Stimulated activated CD4-positive, alpha-beta T cell treated with anti-CD3 and anti-CD28 coated beads, TNF-alpha, amount 100 ng/mL, for 24 hours (primary cell): ENCODE results near the gene SHC4.
"Not testable (repeated sequence)": the region's sequence is repeated elsewhere in the genome, so short reads cannot be mapped to it uniquely, and the experiment has no call there.

Source experiments
- DNase-seq, 3 experiments: peaks; one replicate each; pipeline ENCODE4 v3.0.0-alpha.2; 2020; ENCODE audit warnings: low read depth in 3 of 3

The SHC4 gene, protein sequence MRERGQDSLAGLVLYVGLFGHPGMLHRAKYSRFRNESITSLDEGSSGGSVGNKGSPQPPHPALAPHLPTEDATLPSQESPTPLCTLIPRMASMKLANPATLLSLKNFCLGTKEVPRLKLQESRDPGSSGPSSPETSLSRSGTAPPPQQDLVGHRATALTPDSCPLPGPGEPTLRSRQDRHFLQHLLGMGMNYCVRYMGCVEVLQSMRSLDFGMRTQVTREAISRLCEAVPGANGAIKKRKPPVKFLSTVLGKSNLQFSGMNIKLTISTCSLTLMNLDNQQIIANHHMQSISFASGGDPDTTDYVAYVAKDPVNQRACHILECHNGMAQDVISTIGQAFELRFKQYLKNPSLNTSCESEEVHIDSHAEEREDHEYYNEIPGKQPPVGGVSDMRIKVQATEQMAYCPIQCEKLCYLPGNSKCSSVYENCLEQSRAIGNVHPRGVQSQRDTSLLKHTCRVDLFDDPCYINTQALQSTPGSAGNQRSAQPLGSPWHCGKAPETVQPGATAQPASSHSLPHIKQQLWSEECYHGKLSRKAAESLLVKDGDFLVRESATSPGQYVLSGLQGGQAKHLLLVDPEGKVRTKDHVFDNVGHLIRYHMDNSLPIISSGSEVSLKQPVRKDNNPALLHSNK

DNA sequence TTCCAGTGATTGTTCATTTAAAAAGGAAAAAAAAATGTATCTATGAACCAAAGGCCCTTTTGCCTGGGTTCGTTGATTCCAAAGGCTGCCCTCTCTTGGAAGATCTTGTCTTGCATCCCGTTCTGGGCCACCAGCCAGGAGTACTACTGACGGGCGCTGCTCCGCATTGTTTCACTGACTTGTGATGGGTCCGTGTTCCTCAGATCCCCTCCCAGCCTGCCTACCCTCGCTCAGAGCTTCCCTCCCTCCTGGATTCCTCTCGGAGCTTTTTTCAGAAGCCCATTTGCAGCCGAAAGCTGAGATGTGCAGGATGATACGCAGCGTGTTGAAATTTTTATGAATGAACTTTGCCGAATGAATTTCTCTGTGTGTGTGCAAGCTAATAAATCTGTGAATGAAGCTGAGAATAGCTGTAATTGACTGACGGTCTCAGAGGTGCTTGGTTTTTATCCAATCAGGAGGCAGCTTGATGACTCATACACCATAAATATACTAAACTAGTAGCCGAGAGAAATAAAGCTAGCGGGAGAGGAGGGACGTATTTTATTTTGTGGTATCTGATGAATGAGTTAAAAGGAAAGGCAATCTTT lies at the start of gene SHC4:
TSS of gene SHC4 (minus strand) at position 396 of the 590 bp plus-strand sequence. CDS start 904 bp downstream, outside the sequence.
- DNase-seq: peak in 1 of 3 experiments; percentile 10

DNA sequence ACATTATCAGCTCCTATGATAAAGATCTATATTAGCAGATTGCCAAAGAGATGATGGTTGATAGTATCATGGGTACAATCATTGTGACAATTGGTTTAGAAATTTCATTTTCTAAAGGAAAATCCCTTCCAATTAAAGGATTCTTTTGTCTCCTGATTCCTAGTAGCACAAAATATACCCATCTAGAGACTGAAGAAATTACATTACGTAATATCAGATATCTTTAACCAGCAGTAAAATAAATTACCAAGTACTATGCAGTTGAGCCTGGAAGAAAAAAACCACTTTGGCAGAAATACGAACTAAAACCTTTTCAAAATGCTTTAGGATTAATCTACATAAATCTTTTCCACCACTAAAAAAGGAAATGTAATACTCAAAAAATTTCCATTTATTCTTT lies 35.6 kb upstream of the SHC4 start:
- no peak for DNase-seq

DNA sequence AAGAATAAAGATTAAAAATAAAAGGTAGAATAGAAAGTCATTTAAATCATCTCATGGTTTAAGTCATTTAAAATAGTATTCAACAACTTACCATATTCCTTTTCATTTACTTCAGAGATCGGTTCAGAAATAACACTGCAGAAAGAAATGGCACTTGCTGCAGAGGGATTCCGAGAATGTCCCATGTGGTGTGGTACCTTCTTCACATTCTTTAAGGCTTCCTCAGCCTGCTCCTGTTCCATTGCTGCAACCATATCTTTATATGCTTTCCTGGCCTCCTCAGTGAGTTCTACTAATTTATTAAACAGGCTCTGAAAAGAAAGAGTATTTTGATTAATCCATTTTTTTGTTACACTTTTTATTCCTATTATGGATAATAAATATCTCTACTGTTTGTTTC lies 32.6 kb upstream of the SHC4 start:
- DNase-seq: no peak

DNA sequence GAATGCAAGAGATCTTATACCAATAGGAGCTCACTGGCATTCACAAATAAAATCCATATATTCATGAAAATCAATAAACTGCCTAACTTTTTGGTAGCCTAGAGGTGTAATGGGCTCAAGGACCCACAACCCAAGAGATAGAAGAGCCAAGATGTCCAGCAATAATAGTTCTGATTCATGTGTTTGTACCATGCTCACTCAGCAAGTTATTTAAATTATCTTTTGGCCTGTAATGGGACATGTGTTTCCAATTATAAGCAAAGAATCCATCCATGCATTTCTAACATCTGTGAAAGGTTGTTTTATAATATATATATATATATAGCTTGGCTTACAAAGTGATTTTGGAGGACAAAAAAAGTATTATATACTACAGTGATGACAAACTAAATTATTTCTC lies 29.7 kb upstream of the SHC4 start:
- DNase-seq: no peak

DNA sequence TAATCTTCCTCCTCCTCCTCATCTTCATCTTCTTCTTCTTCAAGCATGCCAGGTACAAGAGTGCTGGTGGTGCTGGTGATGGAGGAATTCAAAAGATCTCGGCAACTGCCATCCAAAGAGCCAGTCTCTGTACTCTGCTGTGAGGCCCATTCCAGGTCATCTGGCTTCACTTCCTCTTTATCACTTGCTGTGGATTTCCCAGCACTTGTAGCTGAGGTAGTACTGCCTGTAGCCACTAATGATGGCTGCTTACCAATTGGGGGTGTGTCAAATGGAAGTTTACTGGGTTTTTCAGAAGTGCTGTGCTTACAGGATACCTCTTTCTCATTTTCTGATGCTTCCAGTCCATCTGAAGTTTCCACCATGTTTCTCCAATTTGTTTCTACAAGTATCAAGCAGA lies 28.8 kb upstream of the SHC4 start:
- no peak for DNase-seq

- DNase-seq: no peak
Measured at GRCh38 chr15:48992096-48992495, 28.4 kb upstream of the SHC4 start.

DNA sequence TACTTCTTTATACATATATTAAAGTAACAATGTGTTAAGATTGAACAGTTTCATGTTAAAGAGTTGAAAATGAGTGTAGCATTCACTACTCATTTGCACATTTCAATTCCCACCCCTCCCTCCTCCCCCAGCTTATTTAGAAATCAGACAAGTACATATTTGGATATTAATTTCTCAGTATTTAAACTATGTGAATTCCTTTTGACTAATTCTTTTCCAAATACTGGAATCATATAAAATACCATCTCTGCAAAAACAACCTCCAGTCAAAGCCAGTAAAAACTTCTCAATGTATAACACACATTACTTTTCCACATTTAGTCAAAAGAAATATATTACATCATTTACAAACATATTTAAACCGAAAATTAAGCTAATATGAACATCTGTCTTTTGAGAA lies 25.5 kb upstream of the SHC4 start:
- no peak for DNase-seq

GRCh38 chr15:48987142-48987541 lies 23.4 kb upstream of the SHC4 start:
- DNase-seq: no peak

DNA sequence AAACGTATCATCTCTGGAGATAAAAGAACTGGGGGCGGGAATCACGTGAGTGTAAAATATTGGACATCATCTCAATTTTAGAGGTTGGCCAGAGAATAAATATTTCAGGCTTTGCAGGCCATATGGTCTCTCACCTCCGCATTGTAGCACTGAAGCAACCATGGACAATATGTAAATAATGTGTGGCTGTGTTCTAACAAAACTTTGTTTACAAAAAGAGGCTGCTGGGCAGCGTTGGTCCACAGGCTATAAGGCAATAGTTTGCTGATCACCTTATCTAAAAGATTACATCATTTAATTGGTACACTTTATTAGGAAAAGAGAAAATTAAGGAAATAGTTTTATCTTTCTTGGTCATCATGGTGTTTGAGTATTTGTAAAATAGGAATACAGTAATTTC lies 22.5 kb upstream of the SHC4 start:
- DNase-seq: no peak

GRCh38 chr15:48985516-48985915 lies 21.8 kb upstream of the SHC4 start:
- no peak for DNase-seq

DNA sequence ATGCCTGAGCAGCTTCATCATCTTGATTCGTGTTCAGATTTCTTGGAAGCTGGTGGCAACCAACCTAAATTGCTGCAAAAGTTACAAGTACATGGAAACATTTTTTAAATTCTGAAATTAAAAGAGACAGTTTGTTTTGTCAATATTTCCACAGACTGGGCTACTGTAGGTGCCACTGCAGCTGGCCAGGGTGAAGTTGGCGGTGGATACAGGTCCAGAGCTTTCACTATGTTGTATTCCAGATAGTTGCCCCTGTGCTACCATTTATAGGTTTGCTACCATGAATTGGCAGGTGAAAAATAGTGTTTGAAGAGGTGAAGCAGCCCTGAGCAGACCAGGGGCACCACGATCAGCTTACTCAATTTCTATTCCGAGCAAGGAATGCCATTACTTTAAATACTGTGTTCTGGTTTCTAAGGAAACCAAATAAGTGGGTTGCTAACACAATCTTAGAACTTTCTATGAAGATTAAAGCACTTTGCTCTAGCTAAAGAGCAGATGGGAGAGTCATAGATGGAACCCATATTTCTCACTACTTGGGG lies 21.2 kb upstream of the SHC4 start:
- DNase-seq: no peak

GRCh38 chr15:48984021-48984710 lies 20.4 kb upstream of the SHC4 start:
- no peak for DNase-seq

GRCh38 chr15:48983300-48983699 lies 19.6 kb upstream of the SHC4 start:
- no peak for DNase-seq

GRCh38 chr15:48981941-48982340 lies 18.2 kb upstream of the SHC4 start:
- DNase-seq: no peak

- DNase-seq: no peak
Measured at GRCh38 chr15:48978638-48979037, 14.9 kb upstream of the SHC4 start.

DNA sequence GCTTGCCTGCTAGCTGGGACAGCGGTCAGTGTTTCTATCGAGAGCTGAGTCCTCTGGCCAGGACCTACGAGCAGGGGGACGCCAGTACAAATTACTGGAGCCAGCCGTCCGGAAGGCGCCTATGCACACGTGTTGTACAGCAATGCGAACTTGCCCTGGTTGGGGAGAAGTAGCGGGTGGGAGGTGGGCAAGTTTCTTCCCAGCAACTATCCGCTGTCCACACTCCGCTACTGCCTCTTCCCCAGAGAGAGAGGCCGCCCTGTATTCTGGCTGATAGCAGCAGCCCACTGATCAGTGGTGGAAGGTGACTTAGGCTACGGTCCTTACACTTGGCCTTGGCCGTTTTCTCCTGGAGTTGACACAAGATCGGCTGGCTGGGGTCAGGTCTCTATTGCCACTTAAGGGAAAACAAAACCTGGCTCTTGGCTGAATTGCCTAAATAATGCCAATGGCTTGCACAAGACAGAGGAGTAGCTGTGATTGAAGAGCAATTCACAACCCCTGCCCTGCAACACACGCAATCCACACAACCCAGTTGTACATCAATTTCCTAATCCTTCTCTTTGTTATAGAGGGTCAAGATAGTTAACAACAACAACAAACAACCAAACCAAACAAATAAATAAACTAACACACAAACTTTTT lies 12.8 kb upstream of the SHC4 start:
- no peak for DNase-seq

DNA sequence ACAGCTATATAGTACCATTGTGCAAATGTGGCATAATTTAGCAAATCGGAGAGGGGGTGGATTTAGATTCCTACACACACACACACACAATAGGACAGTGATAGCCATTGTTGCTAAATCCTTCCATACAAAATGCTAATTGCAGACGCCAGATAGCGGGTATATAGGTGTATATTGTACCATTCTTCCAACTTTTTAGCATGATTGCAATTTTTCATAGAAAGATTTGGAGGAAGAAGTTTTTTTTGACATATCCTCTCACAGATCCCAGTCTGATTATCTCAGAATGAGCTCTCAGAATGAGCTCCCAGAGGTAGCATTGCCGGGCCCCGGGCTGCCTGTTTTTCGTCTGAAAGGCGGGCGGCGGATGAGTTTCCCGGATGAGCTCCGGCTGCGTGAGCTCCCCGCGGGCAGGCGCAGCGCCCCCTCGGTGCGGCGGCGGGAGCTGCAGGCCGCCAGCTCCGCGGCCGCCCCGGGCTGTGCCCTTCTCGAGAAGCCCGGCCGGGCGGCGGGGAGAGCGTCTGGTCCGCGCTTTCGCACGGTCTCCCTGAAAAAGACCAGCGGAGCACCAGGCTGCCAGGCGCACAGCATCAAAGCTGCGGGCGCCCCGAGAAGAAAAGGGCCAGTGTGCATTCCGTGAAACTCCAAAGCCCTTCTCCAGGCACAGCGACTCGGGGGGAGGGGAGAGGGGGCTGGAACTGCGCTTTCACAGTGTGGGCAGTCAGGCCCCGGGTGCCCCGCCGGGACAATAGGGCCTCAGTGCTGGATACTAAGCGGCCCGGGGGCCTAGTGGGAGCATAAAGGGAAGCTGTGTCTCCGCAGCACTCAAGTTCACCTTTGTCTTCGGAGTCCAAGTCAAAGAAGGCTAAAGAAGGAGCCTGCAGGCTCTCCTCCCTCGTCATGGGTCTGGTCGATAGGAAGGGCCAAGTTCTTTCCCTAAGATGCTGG lies 12.0 kb upstream of the SHC4 start:
- peak; percentile 33 to 75 (median 62) for DNase-seq

DNA sequence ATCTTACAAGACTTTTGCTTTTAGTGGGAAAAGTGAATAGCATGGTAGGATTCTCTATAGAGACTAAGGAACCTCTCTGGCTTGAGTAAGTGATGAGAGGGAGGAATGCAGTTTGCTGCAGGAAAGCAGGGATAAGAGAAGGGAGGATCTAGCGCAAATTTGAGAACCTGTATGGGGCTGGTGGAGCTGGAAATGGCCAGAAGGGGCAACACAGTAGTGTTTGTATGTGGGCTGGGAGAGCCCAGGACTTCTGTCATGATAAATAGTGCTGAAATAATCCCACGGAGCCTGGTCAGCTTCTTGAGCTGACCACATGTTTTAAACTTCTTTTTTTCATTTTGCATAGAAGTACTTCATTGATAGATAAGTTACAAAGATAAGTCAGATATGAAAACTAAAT lies 11.2 kb upstream of the SHC4 start:
- DNase-seq: no peak

GRCh38 chr15:48972750-48973503 lies 9.2 kb upstream of the SHC4 start:
- no peak for DNase-seq

- DNase-seq: not testable (repeated sequence)
Measured at GRCh38 chr15:48970926-48971325, 7.2 kb upstream of the SHC4 start.
